ENCODE measurements around the gene COPS8. TPM values are rescaled to one million over a fixed set of nuclear protein-coding genes. Genes with fewer than 3 reads are reported as not detected.

COPS8 gene
- total RNA-seq, 1 experiment from 2014 or later, result 49.9 TPM

GRCh38 chr2:237083026-237083425 lies 2.7 kb upstream of the COPS8 start:
- no peak overlapping the region for H3K27ac Mint-ChIP-seq (ENCODE audit: unreplicated experiment)
- peaks cover 23% of the 10 kb centered on the region for H3K36me3 Mint-ChIP-seq (ENCODE audit: insufficient read depth, unreplicated experiment)
- no peaks in the 10 kb centered on the region for H3K27me3 Mint-ChIP-seq (ENCODE audit: unreplicated experiment)
- no peak overlapping the region for H3K4me3 Mint-ChIP-seq (ENCODE audit: low read depth, unreplicated experiment)
- TF ChIP-seq, protein P1, sequence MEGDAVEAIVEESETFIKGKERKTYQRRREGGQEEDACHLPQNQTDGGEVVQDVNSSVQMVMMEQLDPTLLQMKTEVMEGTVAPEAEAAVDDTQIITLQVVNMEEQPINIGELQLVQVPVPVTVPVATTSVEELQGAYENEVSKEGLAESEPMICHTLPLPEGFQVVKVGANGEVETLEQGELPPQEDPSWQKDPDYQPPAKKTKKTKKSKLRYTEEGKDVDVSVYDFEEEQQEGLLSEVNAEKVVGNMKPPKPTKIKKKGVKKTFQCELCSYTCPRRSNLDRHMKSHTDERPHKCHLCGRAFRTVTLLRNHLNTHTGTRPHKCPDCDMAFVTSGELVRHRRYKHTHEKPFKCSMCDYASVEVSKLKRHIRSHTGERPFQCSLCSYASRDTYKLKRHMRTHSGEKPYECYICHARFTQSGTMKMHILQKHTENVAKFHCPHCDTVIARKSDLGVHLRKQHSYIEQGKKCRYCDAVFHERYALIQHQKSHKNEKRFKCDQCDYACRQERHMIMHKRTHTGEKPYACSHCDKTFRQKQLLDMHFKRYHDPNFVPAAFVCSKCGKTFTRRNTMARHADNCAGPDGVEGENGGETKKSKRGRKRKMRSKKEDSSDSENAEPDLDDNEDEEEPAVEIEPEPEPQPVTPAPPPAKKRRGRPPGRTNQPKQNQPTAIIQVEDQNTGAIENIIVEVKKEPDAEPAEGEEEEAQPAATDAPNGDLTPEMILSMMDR (IDR thresholded peaks at IDR 0.05; ENCODE audit: unreplicated experiment), result no peak
- DNase-seq, result no peak
- BruUV-seq (replicated peaks), result no TSS peak
- CTCF ChIA-PET, result interaction anchor here (0.6 kb wide), 1 partner anchor 1531 kb away, joined by 3 read pairs; no protein-coding TSS in a partner anchor
- H3K4me1 Mint-ChIP-seq (ENCODE audit: low read depth, unreplicated experiment), result no peaks in the 10 kb centered on the region
- H3K9me3 Mint-ChIP-seq (ENCODE audit: low read depth, unreplicated experiment), result peaks cover 6% of the 10 kb centered on the region
- intact Hi-C loops (cut with micrococcal nuclease; ENCODE audit: unreplicated experiment), result no loop called here

DNA sequence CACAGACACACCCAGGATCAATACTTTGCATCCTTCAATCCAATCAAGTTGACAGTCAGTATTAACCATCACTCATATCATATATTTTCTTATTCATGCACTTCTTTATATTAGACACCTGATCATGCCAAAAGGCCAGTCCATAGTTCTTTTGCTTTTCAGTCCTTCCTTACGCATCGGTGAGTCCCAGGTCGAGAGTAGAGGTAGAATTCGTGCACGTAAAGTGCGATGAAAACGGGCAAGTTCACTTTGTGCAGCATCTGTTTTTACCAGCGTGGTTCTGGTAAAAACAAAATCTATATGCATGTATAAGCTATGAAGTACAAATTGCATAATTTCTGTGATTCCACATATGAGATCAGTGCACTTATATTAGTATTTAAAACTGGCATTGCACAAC lies 1.2 kb upstream of the COPS8 start:
- H3K27ac Mint-ChIP-seq (ENCODE audit: unreplicated experiment), result no peak overlapping the region

GRCh38 chr2:237090906-237091305 lies 5.2 kb downstream of the COPS8 start:
- CTCF ChIA-PET, result no interaction called here
- no peaks in the 10 kb centered on the region for H3K27me3 Mint-ChIP-seq (ENCODE audit: unreplicated experiment)
- no peak overlapping the region for H3K4me3 Mint-ChIP-seq (ENCODE audit: low read depth, unreplicated experiment)
- intact Hi-C loops (cut with micrococcal nuclease; ENCODE audit: unreplicated experiment), result no loop called here
- DNase-seq, result no peak
- BruUV-seq (replicated peaks), result no TSS peak
- peaks cover 20% of the 10 kb centered on the region for H3K36me3 Mint-ChIP-seq (ENCODE audit: insufficient read depth, unreplicated experiment)
- no peak overlapping the region for H3K27ac Mint-ChIP-seq (ENCODE audit: unreplicated experiment)
- H3K4me1 Mint-ChIP-seq (ENCODE audit: low read depth, unreplicated experiment), result peaks cover 5% of the 10 kb centered on the region
- TF ChIP-seq, protein P1 (IDR thresholded peaks at IDR 0.05; ENCODE audit: unreplicated experiment), result no peak
- H3K9me3 Mint-ChIP-seq (ENCODE audit: low read depth, unreplicated experiment), result no peaks in the 10 kb centered on the region

More for the DNA sequence above, 1.2 kb upstream of the COPS8 start:
- BruUV-seq (replicated peaks), result no TSS peak
- intact Hi-C loops (cut with micrococcal nuclease; ENCODE audit: unreplicated experiment), result no loop called here
- H3K9me3 Mint-ChIP-seq (ENCODE audit: low read depth, unreplicated experiment), result no peaks in the 10 kb centered on the region
- TF ChIP-seq, protein P1 (IDR thresholded peaks at IDR 0.05; ENCODE audit: unreplicated experiment), result no peak
- DNase-seq, result no peak
- H3K4me3 Mint-ChIP-seq (ENCODE audit: low read depth, unreplicated experiment), result peak overlapping the region; percentile 95
- no peaks in the 10 kb centered on the region for H3K27me3 Mint-ChIP-seq (ENCODE audit: unreplicated experiment)
- peaks cover 28% of the 10 kb centered on the region for H3K36me3 Mint-ChIP-seq (ENCODE audit: insufficient read depth, unreplicated experiment)
- CTCF ChIA-PET, result no interaction called here
- H3K4me1 Mint-ChIP-seq (ENCODE audit: low read depth, unreplicated experiment), result no peaks in the 10 kb centered on the region

GRCh38 chr2:237091779-237092436 lies 6.2 kb downstream of the COPS8 start:
- Mint-ChIP-seq H3K9me3 (ENCODE audit: low read depth, unreplicated experiment) (no peaks in the 10 kb centered on the region), H3K4me3 (ENCODE audit: low read depth, unreplicated experiment) (no peak overlapping the region), H3K36me3 (ENCODE audit: insufficient read depth, unreplicated experiment) (peaks cover 14% of the 10 kb centered on the region), H3K4me1 (ENCODE audit: low read depth, unreplicated experiment) (peaks cover 5% of the 10 kb centered on the region), H3K27me3 (ENCODE audit: unreplicated experiment) (no peaks in the 10 kb centered on the region), H3K27ac (ENCODE audit: unreplicated experiment) (no peak overlapping the region)
- intact Hi-C loops (cut with micrococcal nuclease; ENCODE audit: unreplicated experiment), result no loop called here
- no peak for DNase-seq
- CTCF ChIA-PET, result no interaction called here
- BruUV-seq (replicated peaks), result no TSS peak
- TF ChIP-seq, protein P1 (IDR thresholded peaks at IDR 0.05; ENCODE audit: unreplicated experiment), result no peak

Data from Calu3 (cell line).